A673 (cell line): ENCODE data around the gene PRKAR2B.

ENCODE experiments used
- CTCF ChIP-seq: fragments of 300-800, 200-600 bp; sonication (generic); conservative IDR thresholded peaks from 2 replicates; pipeline ENCODE4 v1.5.1; 2017; ENCODE audit warnings: low read depth, mild to moderate bottlenecking, antibody characterized with exemption, low read length, moderate library complexity, mixed read lengths
- EZH2 ChIP-seq: fragments of 200-600 bp; sonication (generic); IDR thresholded peaks from 2 replicates; pipeline ENCODE4 v1.6.1; 2017; ENCODE audit warnings: borderline replicate concordance, low read depth, mild to moderate bottlenecking, mixed read lengths, antibody characterized with exemption, low read length; ENCODE audit not compliant: poor library complexity, severe bottlenecking

DNA sequence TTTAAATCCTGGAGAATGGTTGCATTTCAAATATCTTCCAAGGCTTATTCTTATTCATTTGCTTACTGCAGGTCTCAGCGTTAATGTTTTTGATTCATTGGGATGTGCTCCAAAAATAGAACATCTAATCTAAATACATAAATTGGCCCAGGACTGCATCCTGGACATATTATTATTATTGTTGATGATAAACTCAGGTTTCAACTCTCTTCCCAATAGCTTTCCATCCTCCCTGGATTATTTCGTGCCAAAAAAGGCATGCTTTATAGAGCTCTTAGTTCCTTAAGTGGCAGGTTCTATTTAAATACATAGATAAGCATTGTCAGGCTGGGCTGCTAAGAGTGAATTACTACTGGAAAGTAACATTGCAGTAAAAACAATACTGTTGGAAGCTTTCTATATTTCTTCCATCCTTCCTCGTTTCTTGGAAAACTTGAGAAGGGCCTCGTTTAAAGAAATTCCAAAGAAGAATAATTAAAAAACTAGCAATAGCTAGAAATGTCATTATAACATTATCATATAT lies 14.7 kb upstream of the PRKAR2B start:
- TF ChIP-seq EZH2: no peak
- no peak for TF ChIP-seq CTCF
